DLD1 (cell line): ENCODE data around the gene LIN37.

Source experiments
- in situ Hi-C: cut with HindIII; loops from 2 replicates; pipeline ENCODE4 v1.10.0; 2017; ENCODE audit warnings: low sequenced_read_pairs

Gene LIN37

GRCh38 chr19:35751839-35752745, 3.7 kb downstream of the LIN37 start:
- in situ Hi-C loops, result no loop called here

- in situ Hi-C loops, result no loop called here
Observed at GRCh38 chr19:35752746-35753350, 4.5 kb downstream of the LIN37 start.

DNA sequence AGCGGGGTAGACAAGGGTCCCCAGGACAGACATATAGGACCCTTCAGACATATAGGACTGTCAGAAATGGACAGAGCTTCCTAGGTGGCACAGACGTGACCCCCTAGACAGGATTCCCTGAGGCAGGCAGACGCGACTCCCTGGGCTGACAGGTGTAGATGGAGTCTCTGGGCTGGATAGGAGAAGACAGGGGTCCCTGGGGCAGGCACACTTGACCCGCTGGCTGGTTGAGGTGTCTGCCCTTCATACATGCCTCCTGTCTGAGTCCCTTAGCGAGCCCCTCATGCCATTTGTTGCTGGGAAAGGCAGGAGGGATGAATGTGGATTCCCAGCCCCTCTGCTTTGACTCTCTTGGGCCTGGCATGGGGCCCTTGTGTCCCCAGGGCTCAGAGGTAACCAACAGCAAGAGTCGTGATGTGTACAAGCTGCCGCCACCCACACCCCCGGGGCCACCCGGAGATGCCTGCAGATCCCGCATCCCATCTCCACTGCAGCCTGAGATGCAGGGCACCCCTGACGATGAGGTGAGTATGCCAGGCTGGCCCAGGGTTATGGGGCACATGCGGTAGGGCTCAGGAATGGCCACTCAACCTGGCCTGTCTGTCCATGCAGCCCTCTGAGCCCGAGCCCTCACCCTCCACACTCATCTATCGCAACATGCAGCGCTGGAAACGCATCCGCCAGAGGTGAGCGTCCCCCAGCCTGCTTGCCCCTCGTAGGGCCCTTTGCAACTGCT, 5.4 kb downstream of the LIN37 start:
- in situ Hi-C loops, result no loop called here

GRCh38 chr19:35754370-35755130, 6.2 kb downstream of the LIN37 start:
- in situ Hi-C loops, result no loop called here

- in situ Hi-C loops, result no loop called here
Observed at GRCh38 chr19:35755131-35755549, 6.8 kb downstream of the LIN37 start.

DNA sequence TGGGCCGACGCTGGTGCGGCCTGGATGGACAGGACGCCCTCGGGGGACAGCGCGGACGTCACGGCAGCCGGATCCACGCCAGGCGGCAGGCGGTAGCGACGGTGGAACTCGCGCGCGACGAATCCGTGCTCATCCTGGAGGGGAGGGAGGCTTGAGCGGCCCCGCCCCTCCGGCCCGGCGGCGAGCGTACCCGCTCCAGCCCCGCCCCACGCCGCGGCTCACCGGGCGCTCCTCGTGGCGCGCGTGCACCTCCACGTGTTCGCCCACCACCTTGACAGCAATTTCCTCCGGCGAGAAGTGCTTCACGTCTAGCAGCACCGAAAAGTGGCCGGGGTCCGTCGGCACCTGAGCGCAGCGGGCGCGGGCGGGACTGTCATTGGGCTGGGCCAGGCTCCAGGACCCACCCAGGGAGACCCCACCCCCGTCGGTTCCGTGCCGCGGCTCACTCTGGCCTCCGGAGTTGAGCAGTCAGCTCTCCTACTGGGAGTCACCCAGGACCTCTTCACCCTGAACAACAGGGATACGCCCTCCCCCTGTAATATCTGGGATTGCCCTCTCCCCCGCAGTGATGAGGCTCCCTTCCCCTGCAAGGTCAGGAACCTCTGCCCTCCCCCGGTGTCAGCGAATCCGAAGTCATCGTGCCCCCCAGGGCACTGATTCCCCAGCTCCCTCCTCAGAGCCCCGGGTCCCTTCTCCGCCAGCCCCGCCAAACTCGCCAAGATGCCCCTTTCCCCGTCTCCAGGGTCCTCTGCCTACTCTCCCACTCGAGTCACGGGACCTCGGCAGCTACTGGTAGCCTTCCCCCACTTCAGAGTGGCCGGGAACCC, 7.4 kb downstream of the LIN37 start:
- in situ Hi-C loops, result no loop called here

DNA sequence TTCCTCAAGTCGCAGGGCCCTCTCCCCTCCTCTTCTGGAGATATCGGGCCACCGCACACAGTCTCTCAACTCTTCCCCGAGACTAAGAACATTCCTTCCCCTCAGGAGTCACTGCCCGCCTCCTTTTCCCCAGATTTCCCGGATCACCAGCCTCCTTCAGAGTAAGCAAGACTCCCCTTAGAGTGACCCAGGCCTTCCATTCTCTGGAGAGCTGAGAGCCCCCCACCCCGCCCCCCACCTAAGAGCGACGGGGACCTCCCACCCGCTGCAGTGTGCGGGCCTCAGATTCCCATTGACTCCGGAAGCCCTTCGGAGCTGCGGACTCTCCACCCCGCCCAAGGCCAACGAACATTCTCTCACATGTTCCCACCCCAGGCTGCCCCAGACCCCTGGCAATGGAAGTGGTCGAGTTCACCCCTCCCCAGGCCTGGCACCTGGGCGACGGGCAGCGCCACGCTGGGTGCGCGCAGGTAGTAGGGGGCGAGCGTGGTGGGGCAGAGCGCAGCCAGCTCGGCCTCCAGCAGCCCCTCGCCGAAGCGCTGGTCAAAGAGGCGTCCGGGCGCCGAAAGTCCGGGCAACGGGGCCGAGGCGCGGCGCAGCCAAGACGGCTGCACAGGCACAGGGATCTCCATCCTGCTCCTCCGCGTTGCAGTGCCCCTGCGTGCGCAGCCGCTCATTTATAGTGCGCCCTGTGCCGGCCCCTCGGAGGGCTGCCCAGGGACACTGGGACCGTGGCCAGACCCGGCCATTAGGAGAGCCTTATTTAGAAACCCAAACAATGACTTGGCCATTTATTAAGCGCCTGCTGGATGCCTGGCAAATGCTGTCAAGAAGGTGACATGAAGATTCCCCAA, 8.2 kb downstream of the LIN37 start, which contains the start of gene HSPB6:
HSPB6 (minus strand) TSS at position 653 of the 854 bp plus-strand sequence; CDS start at position 632, 21 bp downstream.
- in situ Hi-C loops, result no loop called here

- in situ Hi-C loops, result no loop called here
Observed at GRCh38 chr19:35757231-35757748, 8.9 kb downstream of the LIN37 start.

GRCh38 chr19:35757749-35758608, 9.6 kb downstream of the LIN37 start, which contains the start of gene PROSER3:
Gene PROSER3, plus strand, starts transcription at chr19:35758176. Its CDS starts 40 bp downstream, at chr19:35758216.
- in situ Hi-C loops, result no loop called here

GRCh38 chr19:35759697-35760096, 11.3 kb downstream of the LIN37 start:
- in situ Hi-C loops, result no loop called here

DNA sequence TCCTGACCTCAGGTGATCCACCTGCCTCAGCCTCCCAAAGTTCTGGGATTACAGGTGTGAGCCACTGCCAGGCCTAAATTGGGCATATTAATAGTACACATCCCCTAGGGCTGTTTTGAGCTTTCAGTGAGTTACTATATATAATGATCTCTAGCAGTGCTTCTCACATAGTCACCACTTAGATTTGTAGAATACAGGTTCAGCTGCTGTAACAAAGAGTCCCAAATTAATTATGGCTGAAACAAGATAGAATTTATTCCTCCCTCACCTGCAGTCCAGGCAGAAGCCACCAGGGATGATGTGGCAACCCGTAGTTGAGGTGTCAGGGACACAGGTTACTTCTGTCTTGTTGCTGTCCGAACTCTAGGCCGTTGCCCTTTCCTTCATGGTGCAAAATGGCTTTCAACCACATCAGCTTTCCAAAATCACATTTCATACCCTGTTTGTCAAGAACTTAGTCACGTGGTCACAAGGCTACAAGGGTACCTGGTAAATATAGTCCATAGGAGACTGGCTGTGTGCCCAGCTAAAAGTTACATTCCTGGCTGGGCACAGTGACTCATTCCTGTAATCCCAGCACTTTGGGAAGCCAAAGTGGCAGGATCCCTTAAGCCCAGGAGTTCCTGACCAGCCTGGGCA, 12.5 kb downstream of the LIN37 start:
- in situ Hi-C loops, result no loop called here

DNA sequence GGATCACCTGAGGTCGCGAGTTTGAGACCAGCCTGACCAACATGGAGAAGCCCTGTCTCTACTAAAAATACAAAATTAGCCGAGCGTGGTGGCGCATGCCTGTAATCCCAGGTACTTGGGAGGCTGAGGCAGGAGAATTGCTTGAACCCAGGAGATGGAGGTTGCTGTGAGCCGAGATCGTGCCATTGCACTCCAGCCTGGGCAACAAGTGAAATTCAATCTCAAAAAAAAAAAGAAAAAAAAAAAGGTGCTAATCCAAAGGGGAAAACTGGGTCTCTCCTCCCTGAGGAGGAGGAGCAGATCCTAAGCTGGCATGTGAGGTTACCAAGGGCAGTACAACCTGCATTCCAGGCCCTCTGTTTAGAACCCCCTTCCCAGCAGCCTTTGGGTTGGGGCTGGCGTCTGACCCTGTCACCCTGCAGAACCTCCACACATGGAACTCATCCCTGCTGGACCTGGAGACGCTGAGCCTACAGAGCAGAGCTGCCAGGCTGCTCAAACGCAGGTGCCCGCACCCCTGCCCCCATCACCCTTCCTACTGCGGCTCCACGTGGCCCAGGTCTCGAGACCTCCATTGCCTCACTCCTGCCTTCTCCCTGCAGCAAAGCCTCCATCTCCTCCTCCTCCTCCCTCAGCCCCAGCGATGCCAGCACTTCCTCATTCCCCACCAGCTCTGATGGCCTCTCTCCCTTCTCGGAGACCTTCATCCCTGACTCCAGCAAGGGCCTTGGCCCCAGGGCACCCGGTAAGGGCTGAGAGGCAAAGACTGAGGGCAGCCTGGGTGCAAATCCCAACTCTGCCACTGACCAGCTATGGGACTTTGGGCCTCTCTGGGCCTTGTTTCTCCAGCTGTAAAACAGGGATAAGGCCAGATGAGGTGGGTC, 16.3 kb downstream of the LIN37 start:
- in situ Hi-C loops, result no loop called here

DNA sequence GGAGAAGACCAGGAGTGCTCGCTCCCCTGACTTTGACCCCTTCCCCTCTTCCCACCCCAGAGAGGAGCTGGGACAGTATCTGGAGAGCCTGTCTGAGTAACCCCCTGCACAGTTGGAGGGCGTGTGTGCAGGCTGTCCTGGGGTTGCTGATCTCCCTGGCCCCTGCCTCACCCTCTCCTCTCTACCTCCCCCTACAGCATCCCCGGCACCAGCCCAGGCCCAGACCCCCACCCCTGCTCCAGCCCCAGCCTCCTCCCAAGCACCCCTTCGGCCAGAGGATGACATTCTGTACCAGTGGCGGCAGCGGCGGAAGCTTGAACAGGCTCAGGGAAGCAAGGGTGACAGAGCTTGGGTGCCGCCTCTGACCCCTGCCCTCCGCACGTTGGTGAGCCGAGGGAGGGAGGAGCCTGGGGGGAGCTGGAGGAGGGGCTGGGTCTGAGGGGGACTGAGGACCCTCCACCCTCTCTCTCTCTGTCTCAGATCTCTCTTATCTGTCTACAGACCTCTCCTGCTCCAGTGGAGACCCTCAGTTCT, 18.3 kb downstream of the LIN37 start:
- in situ Hi-C loops, result no loop called here

DNA sequence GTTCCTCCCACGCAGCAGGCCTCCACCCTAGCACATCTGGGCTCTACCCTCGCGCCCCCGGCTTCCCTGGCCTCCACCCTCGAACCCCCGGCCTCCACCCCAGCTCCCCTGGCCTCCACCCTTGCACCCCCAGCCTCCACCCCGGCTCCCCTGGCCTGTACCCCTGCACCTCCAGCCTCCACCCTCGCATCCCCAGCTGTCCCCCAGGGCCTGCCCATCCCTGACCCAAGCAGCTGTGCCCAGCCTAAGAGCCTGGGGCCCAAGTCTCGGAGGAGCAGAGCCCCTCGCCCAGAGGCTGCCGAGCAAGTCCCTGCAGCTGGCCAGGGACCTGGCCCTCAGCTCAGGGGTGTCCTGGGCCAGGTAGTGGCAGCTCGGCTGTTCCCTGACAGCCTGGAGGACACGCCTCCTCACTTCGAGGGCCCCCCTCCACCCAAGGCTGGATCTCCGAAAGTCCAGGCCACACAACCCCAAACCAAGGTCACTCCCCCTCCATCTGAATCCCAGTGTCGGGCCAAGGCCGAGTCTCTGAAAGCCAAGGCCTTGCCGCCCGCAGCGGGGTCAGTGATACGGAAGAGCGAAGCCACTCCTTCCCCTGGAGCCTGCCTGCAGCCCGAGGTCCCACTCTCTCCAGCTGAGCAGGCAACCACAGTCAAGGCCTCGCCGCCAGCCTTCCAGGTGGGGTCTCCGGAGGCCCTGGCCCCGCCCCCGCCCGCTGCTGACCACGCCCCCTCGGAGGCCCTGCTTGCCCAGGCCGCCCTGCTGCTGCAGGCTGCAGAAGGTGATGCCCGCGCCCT, 19.1 kb downstream of the LIN37 start:
- in situ Hi-C loops, result no loop called here

DNA sequence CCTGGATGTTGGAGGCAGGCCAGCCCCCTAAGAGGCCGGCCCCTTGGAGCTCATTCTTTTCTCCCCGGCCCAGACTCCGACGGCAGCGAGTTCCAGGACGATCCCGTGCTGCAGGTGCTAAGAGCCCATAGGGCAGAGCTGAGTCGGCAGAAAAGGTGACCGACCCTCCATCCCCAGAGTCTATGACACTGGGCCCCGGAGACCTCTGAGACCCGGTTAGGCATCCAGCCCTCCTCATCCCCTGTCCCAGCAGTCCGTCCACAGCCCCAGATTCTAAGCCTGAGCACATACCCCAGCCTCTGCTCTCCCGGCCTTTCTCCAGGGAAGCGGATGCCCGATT, 19.7 kb downstream of the LIN37 start:
- in situ Hi-C loops, result no loop called here
